Glutamatergic neuron (in vitro differentiated cells): ENCODE data around the gene ITCH. TPM values are rescaled to one million over a fixed set of nuclear protein-coding genes. Genes with fewer than 3 reads are reported as not detected.
"Not testable (repeated sequence)": the region's sequence is repeated elsewhere in the genome, so short reads cannot be mapped to it uniquely, and the experiment has no call there.

Experiments used
- DNase-seq: peaks from one replicate; pipeline ENCODE4 v3.0.0; 2022
- H3K27ac Mint-ChIP-seq: one replicate; pipeline ENCODE4 v1.8.0; 2020; ENCODE audit warnings: mild to moderate bottlenecking, mixed read lengths, inconsistent platforms; ENCODE audit not compliant: unreplicated experiment
- H3K27me3 Mint-ChIP-seq: one replicate; pipeline ENCODE4 v1.8.0; 2020; ENCODE audit warnings: mild to moderate bottlenecking, moderate library complexity, mixed read lengths, inconsistent platforms; ENCODE audit not compliant: unreplicated experiment
- H3K36me3 Mint-ChIP-seq: one replicate; pipeline ENCODE4 v1.8.0; 2020; ENCODE audit warnings: mild to moderate bottlenecking, mixed read lengths, inconsistent platforms; ENCODE audit not compliant: unreplicated experiment
- H3K4me1 Mint-ChIP-seq: one replicate; pipeline ENCODE4 v1.8.0; 2020; ENCODE audit warnings: mild to moderate bottlenecking, low read depth, mixed read lengths, inconsistent platforms; ENCODE audit not compliant: unreplicated experiment
- H3K4me3 Mint-ChIP-seq: one replicate; pipeline ENCODE4 v1.8.0; 2020; ENCODE audit warnings: mild to moderate bottlenecking, mixed read lengths, inconsistent platforms; ENCODE audit not compliant: unreplicated experiment
- H3K9me3 Mint-ChIP-seq: one replicate; pipeline ENCODE4 v1.8.0; 2020; ENCODE audit warnings: mild to moderate bottlenecking, moderate library complexity, mixed read lengths, inconsistent platforms; ENCODE audit not compliant: unreplicated experiment
- CTCF ChIP-seq: fragments of 200-600 bp; sonication (generic); IDR thresholded peaks from one replicate; pipeline ENCODE4 v1.5.0; 2021; ENCODE audit not compliant: partially characterized antibody, unreplicated experiment
- total RNA-seq: library from RNA; stranded (reverse); fragmentation: NEBNext Ultra II Directional; extraction: Animal tissue kit (Norgen Biotek cat#: 25700); gene quantifications from one replicate; pipeline ENCODE4 v1.2.1, GENCODE V29; 2021; ENCODE audit not compliant: unreplicated experiment

ITCH gene
- total RNA-seq, 1 donor from 2014 or later, result 59.4 TPM

- H3K4me3 Mint-ChIP-seq, result no peak overlapping the region
- H3K9me3 Mint-ChIP-seq, result peaks cover 2% of the 10 kb centered on the region
- peaks cover 3% of the 10 kb centered on the region for H3K27me3 Mint-ChIP-seq
- H3K36me3 Mint-ChIP-seq, result no peaks in the 10 kb centered on the region
- no peak for TF ChIP-seq CTCF
- no peaks in the 10 kb centered on the region for H3K4me1 Mint-ChIP-seq
- H3K27ac Mint-ChIP-seq, result no peak overlapping the region
- DNase-seq, result no peak
Observed at GRCh38 chr20:34322267-34323105, 40.6 kb upstream of the ITCH start.

DNA sequence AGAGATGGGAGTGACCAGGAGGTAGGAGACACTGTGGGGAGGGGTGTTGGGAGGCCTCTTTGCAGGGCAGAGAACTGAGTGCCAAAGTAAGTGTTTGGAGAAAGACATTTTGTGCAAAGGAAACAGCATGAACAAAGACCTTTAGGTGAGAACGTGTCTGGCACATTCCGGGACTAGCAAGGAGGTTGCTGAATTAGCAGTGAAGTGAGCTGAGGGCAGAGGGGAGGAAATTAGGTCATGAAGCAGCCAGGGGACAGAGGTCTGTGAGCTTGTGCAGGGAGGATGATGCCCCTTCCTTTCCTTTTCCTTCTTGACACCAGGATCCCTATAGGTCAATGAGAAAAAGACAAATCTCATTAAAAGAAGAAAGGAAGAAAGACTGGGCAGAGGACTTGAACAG, 38.5 kb upstream of the ITCH start:
- Mint-ChIP-seq H3K27me3 (peaks cover 3% of the 10 kb centered on the region), H3K36me3 (no peaks in the 10 kb centered on the region), H3K9me3 (peaks cover 2% of the 10 kb centered on the region), H3K4me1 (no peaks in the 10 kb centered on the region), H3K27ac (no peak overlapping the region), H3K4me3 (no peak overlapping the region)
- DNase-seq, result no peak
- no peak for TF ChIP-seq CTCF

- H3K27me3 Mint-ChIP-seq, DNase-seq, H3K4me1 Mint-ChIP-seq, H3K4me3 Mint-ChIP-seq, H3K27ac Mint-ChIP-seq, H3K36me3 Mint-ChIP-seq, H3K9me3 Mint-ChIP-seq: not testable (repeated sequence)
Observed at GRCh38 chr20:34328207-34328606, 34.9 kb upstream of the ITCH start.

- Mint-ChIP-seq H3K27me3 (peaks cover 3% of the 10 kb centered on the region), H3K4me3 (no peak overlapping the region), H3K27ac (no peak overlapping the region), H3K4me1 (no peaks in the 10 kb centered on the region), H3K9me3 (no peaks in the 10 kb centered on the region), H3K36me3 (no peaks in the 10 kb centered on the region)
- no peak for TF ChIP-seq CTCF
- no peak for DNase-seq
Observed at GRCh38 chr20:34328928-34329677, 34.0 kb upstream of the ITCH start.

- H3K4me1 Mint-ChIP-seq, DNase-seq, H3K27ac Mint-ChIP-seq, H3K4me3 Mint-ChIP-seq, H3K9me3 Mint-ChIP-seq, H3K27me3 Mint-ChIP-seq, H3K36me3 Mint-ChIP-seq: not testable (repeated sequence)
Observed at GRCh38 chr20:34330861-34331544, 32.1 kb upstream of the ITCH start.
